Measurements from ENCODE around the gene GPHN. TPM values are rescaled to one million over a fixed set of nuclear protein-coding genes. Genes with fewer than 3 reads are reported as not detected.

Gene GPHN
- total and polyA plus RNA-seq, 11 donors: 15.2 to 37.1 (median 30.1) TPM

DNA sequence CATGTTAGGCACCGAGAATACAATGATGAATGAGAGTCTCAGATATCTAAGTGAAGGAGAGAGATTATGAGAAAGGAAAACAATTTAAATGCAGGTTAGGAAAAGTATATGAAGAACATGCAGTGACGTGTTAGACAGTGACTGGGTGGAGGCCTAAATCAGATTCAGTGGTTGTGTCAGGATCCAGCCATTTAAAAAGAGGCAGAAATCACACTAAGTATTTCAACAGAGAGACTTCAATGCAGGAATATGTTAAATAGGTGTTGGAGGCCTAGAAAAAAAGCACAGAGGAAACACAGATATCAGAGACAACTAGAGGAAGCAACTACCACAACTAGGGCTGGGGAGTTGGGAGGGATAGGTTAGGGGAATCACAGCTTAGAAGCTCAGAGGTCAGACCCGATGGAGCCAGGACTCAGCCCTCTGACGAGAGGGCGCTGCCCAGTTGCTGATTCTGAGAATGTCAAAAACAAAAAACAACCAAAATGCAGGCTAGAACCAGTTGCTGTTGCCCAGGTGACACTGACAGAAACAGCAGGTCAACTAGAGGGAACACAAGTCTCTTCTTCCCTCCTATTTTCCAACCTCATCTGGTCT lies 678.3 kb downstream of the GPHN start:
- DNase-seq: no peak
- no peak for ATAC-seq

DNA sequence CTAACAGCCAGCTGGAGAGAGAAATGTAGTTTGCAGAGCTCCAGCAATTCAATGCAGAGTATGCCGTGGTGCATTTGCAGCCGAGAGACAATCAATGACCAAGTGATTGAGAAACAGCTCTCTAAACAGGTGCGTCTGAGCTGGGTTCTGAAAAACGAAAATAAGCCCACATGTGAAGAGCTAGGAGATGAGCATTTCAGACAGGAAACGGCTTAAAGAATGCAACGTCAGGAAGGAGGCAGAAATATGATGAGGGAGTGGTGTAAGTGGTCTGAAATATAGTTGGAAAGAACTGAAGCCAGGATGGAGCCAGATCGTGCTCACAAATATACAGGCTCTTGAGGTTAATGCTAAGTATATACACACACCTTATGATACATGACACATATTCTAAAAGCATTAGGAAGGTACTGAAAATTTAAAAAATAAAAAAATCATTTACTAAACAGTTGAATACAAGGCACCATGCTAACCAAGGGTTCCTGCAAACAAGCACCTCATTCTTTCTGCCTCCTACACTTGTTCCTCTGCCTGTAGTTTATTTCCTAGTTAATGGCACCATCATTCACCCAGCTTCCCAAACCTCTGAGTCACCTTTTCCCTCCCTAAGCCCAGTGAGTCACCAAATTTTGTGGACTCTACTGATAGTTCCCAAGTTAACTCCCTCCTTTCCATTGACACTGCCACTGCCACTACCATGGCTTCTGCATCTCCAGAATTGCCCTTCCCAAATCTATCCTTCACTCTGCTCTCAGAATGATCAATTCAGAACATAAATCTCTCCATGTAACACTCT lies 679.0 kb downstream of the GPHN start:
- H3K27ac ChIP-seq: no peak overlapping the region
- intact Hi-C loops (cut with DNase I): no loop called here
- TF ChIP-seq POLR2A (IDR thresholded peaks at IDR 0.05): no peak
- TF ChIP-seq, protein P1, sequence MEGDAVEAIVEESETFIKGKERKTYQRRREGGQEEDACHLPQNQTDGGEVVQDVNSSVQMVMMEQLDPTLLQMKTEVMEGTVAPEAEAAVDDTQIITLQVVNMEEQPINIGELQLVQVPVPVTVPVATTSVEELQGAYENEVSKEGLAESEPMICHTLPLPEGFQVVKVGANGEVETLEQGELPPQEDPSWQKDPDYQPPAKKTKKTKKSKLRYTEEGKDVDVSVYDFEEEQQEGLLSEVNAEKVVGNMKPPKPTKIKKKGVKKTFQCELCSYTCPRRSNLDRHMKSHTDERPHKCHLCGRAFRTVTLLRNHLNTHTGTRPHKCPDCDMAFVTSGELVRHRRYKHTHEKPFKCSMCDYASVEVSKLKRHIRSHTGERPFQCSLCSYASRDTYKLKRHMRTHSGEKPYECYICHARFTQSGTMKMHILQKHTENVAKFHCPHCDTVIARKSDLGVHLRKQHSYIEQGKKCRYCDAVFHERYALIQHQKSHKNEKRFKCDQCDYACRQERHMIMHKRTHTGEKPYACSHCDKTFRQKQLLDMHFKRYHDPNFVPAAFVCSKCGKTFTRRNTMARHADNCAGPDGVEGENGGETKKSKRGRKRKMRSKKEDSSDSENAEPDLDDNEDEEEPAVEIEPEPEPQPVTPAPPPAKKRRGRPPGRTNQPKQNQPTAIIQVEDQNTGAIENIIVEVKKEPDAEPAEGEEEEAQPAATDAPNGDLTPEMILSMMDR (IDR thresholded peaks at IDR 0.05): no peak
- no peaks in the 10 kb centered on the region for H3K27me3 ChIP-seq
- peaks cover 0 to under 1% (median 0%) of the 10 kb centered on the region in 9 donors for H3K36me3 ChIP-seq
- DNase-seq: no peak
- 61 to 82% (median 79%) methylated on average over 7 of the region's 7 CpGs for WGBS, 4 donors
- ATAC-seq: peak in 1 of 4 donors; percentile 56
- no peak overlapping the region for H3K4me3 ChIP-seq
- no peaks in the 10 kb centered on the region for H3K9me3 ChIP-seq
- peaks cover 0 to 4% (median 0%) of the 10 kb centered on the region in 12 donors for H3K4me1 ChIP-seq

More for the DNA sequence above, 678.3 kb downstream of the GPHN start:
- Histone ChIP-seq H3K27ac (no peak overlapping the region), H3K9me3 (no peaks in the 10 kb centered on the region), H3K36me3 (peaks cover 0 to 8% (median 2%) of the 10 kb centered on the region in 9 donors), H3K4me3 (no peak overlapping the region), H3K27me3 (no peaks in the 10 kb centered on the region), H3K4me1 (peaks cover 0 to 4% (median 0%) of the 10 kb centered on the region in 12 donors)
- WGBS, 4 donors: 86 to 92% (median 88%) methylated on average over 5 of the region's 5 CpGs
- TF ChIP-seq, protein P1 (IDR thresholded peaks at IDR 0.05): no peak
- TF ChIP-seq POLR2A (IDR thresholded peaks at IDR 0.05): no peak
- intact Hi-C loops (cut with DNase I): no loop called here

DNA sequence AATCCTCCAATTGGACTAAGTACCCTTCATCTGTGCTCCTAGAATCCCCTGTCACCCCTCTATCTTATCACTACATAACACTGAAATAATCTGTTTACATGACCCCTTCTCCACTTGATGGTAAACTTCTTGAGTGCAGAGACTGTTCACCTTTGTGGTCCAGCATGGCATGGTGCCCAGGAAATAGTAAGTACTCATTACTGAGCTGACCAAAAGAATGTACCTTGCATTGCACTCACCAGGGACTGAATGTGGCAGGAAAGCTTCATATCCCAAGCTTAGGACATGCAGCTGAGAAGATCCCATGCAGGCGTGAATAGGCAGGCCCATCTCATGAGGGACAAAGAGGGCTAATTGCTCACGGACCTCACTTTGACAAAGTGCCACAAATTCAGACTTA lies 679.9 kb downstream of the GPHN start:
- Histone ChIP-seq H3K9me3 (no peaks in the 10 kb centered on the region), H3K27me3 (no peaks in the 10 kb centered on the region), H3K27ac (no peak overlapping the region), H3K4me1 (peaks cover 0 to 4% (median 0%) of the 10 kb centered on the region in 12 donors), H3K36me3 (no peaks in the 10 kb centered on the region), H3K4me3 (no peak overlapping the region)
- DNase-seq: no peak
- TF ChIP-seq POLR2A (IDR thresholded peaks at IDR 0.05): no peak
- TF ChIP-seq, protein P1 (IDR thresholded peaks at IDR 0.05): no peak
- intact Hi-C loops (cut with DNase I): no loop called here
- ATAC-seq: no peak
- WGBS, 4 donors: 83 to 88% (median 86%) methylated on average over 2 of the region's 2 CpGs

DNA sequence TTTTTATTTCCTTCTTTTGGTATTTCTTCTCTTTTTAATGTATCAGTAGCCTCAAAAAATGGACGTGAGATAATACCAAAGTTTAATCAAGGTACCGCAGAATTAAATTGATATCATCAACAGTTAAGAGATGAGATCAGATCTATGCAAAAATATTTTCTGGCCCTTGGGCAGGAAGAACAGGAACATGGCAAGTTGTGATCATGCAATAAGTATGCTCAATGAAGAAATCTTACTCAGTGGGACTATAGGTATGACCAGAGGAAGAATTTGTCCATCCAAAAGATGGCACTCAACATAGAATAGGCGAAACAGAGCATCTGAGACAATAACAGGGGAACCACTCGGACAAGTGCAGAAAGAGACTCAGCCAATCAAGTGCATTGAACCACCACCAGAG lies 680.4 kb downstream of the GPHN start:
- Histone ChIP-seq H3K4me3 (no peak overlapping the region), H3K9me3 (no peaks in the 10 kb centered on the region), H3K36me3 (no peaks in the 10 kb centered on the region), H3K27ac (no peak overlapping the region), H3K27me3 (no peaks in the 10 kb centered on the region), H3K4me1 (peaks cover 0 to 4% (median 0%) of the 10 kb centered on the region in 12 donors)
- intact Hi-C loops (cut with DNase I): no loop called here
- TF ChIP-seq, protein P1 (IDR thresholded peaks at IDR 0.05): no peak
- TF ChIP-seq POLR2A (IDR thresholded peaks at IDR 0.05): no peak
- WGBS, 4 donors: 91 to 96% (median 92%) methylated on average over 4 of the region's 4 CpGs
- no peak for ATAC-seq
- DNase-seq: no peak

Data from heart left ventricle (tissue), 16 donors.